Activated CD4-positive, alpha-beta memory T cell treated with anti-CD3 and anti-CD28 coated beads, Interleukin-2, amount 10 ng/mL, durations not matched to agents 7 days and 5 days (primary cell): ENCODE results near the gene HOTAIR. TPM values are rescaled to one million over a fixed set of nuclear protein-coding genes. Genes with fewer than 3 reads are reported as not detected.

Source experiments
- CTCF ChIA-PET: fragments of 350-600 bp; sonication (Branson Sonifier 250); formaldehyde crosslinking; loops from one replicate; lab custom pipeline; 2021; ENCODE audit warnings: antibody characterized with exemption, inconsistent platforms; lab: Charles Lee
- POLR2A ChIA-PET: fragments of 350-600 bp; sonication (Branson Sonifier 250); formaldehyde crosslinking; loops from one replicate; lab custom pipeline; 2021; ENCODE audit warnings: antibody characterized with exemption; lab: Charles Lee
- DNase-seq: peaks from one replicate; pipeline ENCODE4 v3.0.0-alpha.2; 2020
- H3K27ac Mint-ChIP-seq: one replicate; pipeline ENCODE4 v1.8.0; 2021; ENCODE audit warnings: mild to moderate bottlenecking, mixed read lengths
- H3K27me3 Mint-ChIP-seq: one replicate; pipeline ENCODE4 v1.8.0; 2021; ENCODE audit warnings: mixed read lengths
- H3K36me3 Mint-ChIP-seq: one replicate; pipeline ENCODE4 v1.8.0; 2021; ENCODE audit warnings: low read depth, mixed read lengths
- H3K4me1 Mint-ChIP-seq: one replicate; pipeline ENCODE4 v1.8.0; 2021; ENCODE audit warnings: mixed read lengths
- H3K4me3 Mint-ChIP-seq: one replicate; pipeline ENCODE4 v1.8.0; 2021; ENCODE audit warnings: mild to moderate bottlenecking, mixed read lengths
- H3K9me3 Mint-ChIP-seq: one replicate; pipeline ENCODE4 v1.8.0; 2021; ENCODE audit warnings: mixed read lengths
- total RNA-seq, 2 experiments: library from RNA; stranded (reverse); gene quantifications; one replicate each; pipeline ENCODE4 v1.2.3, GENCODE V29; 2021

The HOTAIR gene
- total RNA-seq, 2 experiments from 2014 or later = not detected

GRCh38 chr12:53995378-53996239 lies 20.9 kb upstream of the HOTAIR start:
- POLR2A ChIA-PET = interaction anchor here (1.5 kb wide), 1 partner anchor 11 kb away, joined by 3 read pairs; the partner anchor contains the start of gene HOXC10
- H3K27me3 Mint-ChIP-seq = peaks cover 95% of the 10 kb centered on the region
- peak overlapping the region; percentile 62 for H3K4me3 Mint-ChIP-seq
- no peaks in the 10 kb centered on the region for H3K9me3 Mint-ChIP-seq
- no peak for DNase-seq
- CTCF ChIA-PET = interaction anchor here (1.0 kb wide), 1 partner anchor 10 kb away, joined by 3 read pairs; no protein-coding TSS in a partner anchor
- H3K4me1 Mint-ChIP-seq = peaks cover 26% of the 10 kb centered on the region
- no peaks in the 10 kb centered on the region for H3K36me3 Mint-ChIP-seq
- peak overlapping the region; percentile 18 for H3K27ac Mint-ChIP-seq

GRCh38 chr12:53995002-53995377 lies 20.2 kb upstream of the HOTAIR start:
- ChIA-PET CTCF (no interaction called here), POLR2A (no interaction called here)
- H3K36me3 Mint-ChIP-seq = no peaks in the 10 kb centered on the region
- peaks cover 29% of the 10 kb centered on the region for H3K4me1 Mint-ChIP-seq
- peak overlapping the region; percentile 43 for H3K4me3 Mint-ChIP-seq
- peak; percentile 38 for DNase-seq
- H3K27me3 Mint-ChIP-seq = peaks cover 97% of the 10 kb centered on the region
- peak overlapping the region; percentile 18 for H3K27ac Mint-ChIP-seq
- no peaks in the 10 kb centered on the region for H3K9me3 Mint-ChIP-seq

DNA sequence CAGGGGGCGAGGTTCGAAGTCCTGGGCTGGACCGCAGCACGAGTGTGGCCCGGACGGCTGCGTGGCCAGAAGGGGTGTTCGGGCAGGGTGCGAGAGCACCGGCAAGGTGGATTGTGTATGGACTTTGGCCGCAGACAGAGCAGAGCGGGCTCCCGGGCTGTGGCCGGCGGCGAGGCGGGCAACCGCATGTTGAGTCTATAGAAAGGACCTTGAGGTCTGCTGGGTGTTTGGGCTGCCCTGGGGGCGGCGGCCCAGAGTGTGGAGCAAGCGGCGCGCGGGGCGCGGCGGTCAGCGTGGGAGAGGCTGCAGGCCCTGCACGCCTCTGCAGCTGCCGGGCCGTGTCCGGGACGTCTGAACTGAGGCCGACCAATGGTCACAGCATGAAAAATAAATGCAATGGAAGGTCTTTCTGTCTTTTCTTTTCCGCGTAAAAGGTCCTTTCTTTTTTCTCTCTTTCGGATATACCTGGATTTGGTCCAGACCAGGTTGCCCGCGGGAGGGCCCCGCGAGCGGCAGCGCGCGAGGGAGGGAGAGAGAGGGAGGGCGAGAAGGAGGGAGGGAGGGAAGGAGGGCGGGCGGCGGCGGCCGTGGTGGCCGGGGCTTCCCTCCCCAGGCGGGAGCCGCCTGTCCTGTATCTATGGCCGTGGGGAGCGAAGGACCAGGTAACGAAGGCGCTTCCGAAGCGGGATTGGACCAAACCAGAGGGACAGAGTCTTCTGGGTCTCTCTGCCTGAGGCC lies 19.7 kb upstream of the HOTAIR start:
- H3K36me3 Mint-ChIP-seq = no peaks in the 10 kb centered on the region
- ChIA-PET CTCF (no interaction called here), POLR2A (no interaction called here)
- no peak overlapping the region for H3K27ac Mint-ChIP-seq
- peak overlapping the region; percentile 43 for H3K4me3 Mint-ChIP-seq
- H3K9me3 Mint-ChIP-seq = no peaks in the 10 kb centered on the region
- DNase-seq = no peak
- H3K27me3 Mint-ChIP-seq = peaks cover 97% of the 10 kb centered on the region
- peaks cover 32% of the 10 kb centered on the region for H3K4me1 Mint-ChIP-seq

DNA sequence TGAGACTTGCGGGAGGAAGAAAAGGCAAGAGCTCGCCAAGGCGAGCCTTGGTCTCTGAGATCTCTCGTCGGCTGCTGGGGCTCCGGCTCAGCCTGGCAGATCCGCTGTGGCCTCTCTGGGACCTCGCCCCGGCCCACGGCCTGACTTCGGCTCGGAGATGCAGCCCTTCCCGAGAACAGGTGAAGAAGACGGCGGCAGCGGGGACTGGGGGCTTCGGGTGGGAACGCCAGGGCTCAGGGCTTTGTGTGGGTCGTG lies 19.2 kb upstream of the HOTAIR start:
- H3K27ac Mint-ChIP-seq = no peak overlapping the region
- peaks cover 97% of the 10 kb centered on the region for H3K27me3 Mint-ChIP-seq
- CTCF ChIA-PET = interaction anchor here (1.0 kb wide), 1 partner anchor 198 kb away, joined by 6 read pairs; no protein-coding TSS in a partner anchor
- H3K4me3 Mint-ChIP-seq = no peak overlapping the region
- no peaks in the 10 kb centered on the region for H3K9me3 Mint-ChIP-seq
- POLR2A ChIA-PET = no interaction called here
- peaks cover 36% of the 10 kb centered on the region for H3K4me1 Mint-ChIP-seq
- no peak for DNase-seq
- H3K36me3 Mint-ChIP-seq = no peaks in the 10 kb centered on the region

DNA sequence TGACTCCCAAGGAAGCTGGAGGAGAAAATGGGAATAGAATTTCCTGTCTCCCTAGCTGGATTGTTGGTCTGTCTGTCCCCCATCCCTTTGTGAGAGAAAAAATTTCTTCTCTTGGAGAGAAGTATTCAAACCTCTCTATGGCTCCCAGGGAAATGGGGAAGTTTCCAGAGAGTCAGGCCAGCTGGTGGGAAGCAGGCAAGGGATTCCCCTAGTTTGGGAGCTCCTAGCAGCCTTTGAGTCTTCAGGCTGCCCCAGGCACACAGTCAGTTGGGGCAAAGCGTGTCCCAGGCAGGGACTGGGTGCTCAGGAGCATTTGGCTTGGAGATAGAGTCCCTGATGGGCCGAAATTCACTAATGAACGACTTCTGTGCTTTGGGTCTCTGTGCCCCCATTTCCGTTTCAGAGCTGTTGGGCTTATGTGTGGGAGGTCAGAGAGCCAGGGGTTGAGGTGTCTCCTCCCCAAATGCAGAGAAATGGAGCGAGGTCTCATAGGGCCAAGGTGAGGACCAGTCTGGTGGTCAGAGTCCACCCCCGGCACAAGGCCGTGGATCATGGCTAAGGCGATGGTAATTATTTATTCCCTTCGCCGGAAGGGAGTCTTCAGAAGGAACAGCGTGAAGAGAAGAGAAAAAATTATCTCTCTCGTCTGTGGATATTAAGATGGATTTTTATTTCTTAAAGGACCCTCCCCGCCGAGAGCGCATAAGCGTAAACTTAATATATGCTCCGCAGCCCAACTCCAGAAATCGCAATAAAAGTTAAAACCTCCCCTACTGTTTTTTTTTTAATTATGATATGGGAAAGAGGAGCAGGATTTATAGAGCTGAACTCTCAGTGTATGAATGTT lies 18.6 kb upstream of the HOTAIR start:
- H3K4me3 Mint-ChIP-seq = no peak overlapping the region
- H3K36me3 Mint-ChIP-seq = no peaks in the 10 kb centered on the region
- no peaks in the 10 kb centered on the region for H3K9me3 Mint-ChIP-seq
- H3K27ac Mint-ChIP-seq = no peak overlapping the region
- POLR2A ChIA-PET = interaction anchor here (0.8 kb wide), 1 partner anchor 221 kb away, joined by 4 read pairs; no protein-coding TSS in a partner anchor
- CTCF ChIA-PET = interaction anchor here (1.0 kb wide), 1 partner anchor 199 kb away, joined by 6 read pairs; no protein-coding TSS in a partner anchor
- peaks cover 97% of the 10 kb centered on the region for H3K27me3 Mint-ChIP-seq
- DNase-seq = no peak
- H3K4me1 Mint-ChIP-seq = peaks cover 37% of the 10 kb centered on the region

- Mint-ChIP-seq H3K4me1 (peaks cover 37% of the 10 kb centered on the region), H3K27ac (no peak overlapping the region), H3K36me3 (no peaks in the 10 kb centered on the region), H3K27me3 (peaks cover 97% of the 10 kb centered on the region), H3K9me3 (no peaks in the 10 kb centered on the region), H3K4me3 (no peak overlapping the region)
- no peak for DNase-seq
- POLR2A ChIA-PET = no interaction called here
- CTCF ChIA-PET = interaction anchor here (1.2 to 1.7 kb wide), 2 partner anchors 40 to 195 kb away, joined by 3 to 5 read pairs; partner anchors contain the start of gene HOXC5
These were observed 17.7 kb upstream of the HOTAIR start for GRCh38 chr12:53992377-53992889.

GRCh38 chr12:53991077-53991460 lies 16.3 kb upstream of the HOTAIR start:
- no peak for DNase-seq
- Mint-ChIP-seq H3K36me3 (no peaks in the 10 kb centered on the region), H3K27ac (no peak overlapping the region), H3K4me3 (no peak overlapping the region), H3K27me3 (peaks cover 97% of the 10 kb centered on the region), H3K4me1 (peaks cover 39% of the 10 kb centered on the region), H3K9me3 (no peaks in the 10 kb centered on the region)
- ChIA-PET POLR2A (interaction anchor here (1.1 kb wide), 1 partner anchor 27 kb away, joined by 3 read pairs; no protein-coding TSS in a partner anchor), CTCF (interaction anchor here (1.2 to 1.7 kb wide), 4 partner anchors 15 to 211 kb away, joined by 3 to 5 read pairs (median 4); partner anchors contain the start of gene HOXC5)

DNA sequence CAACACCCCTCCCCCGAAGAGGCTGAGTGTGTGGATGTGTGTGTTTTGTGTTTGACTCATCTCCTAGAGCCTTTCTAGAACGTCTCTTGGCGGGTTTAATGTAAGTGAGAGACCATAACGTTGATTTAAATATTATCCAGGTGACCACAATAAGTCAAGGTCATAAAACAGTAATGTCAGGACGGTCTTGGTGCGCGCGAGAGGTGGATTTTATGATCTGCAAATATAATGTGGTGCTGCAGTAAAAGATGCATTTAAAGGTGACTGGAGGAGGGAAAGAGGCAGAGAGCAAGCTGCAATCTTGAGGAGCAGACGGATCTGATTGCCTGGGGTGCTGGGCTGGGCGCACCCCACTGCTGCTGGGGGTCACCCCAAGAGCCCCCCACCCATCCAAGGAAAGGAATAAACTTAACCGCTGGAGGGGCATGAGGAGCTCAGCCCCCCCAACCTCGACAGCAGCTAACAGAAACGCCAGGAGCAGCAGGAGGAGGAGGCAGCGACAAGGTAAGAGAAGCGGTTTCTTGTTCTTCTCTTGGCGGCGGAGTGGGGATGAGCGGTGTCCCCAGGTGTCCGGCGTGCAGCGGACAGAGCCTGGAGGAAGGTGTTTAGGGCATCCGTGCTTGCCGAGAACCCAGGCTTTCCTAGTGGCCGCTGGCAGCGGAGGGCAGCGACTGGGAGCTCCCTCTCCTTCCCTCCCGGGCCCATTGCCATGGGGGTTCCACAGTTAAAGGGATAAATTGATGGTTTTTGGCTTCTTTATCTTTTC lies 15.7 kb upstream of the HOTAIR start:
- CTCF ChIA-PET = interaction anchor here (1.2 to 1.7 kb wide), 3 partner anchors 15 to 212 kb away, joined by 3 to 5 read pairs (median 4); partner anchors contain the start of gene HOXC5
- H3K4me3 Mint-ChIP-seq = no peak overlapping the region
- H3K27me3 Mint-ChIP-seq = peaks cover 95% of the 10 kb centered on the region
- no peaks in the 10 kb centered on the region for H3K36me3 Mint-ChIP-seq
- no peaks in the 10 kb centered on the region for H3K9me3 Mint-ChIP-seq
- POLR2A ChIA-PET = interaction anchor here (1.1 kb wide), 1 partner anchor 27 kb away, joined by 3 read pairs; no protein-coding TSS in a partner anchor
- DNase-seq = no peak
- H3K27ac Mint-ChIP-seq = no peak overlapping the region
- peaks cover 37% of the 10 kb centered on the region for H3K4me1 Mint-ChIP-seq

- peak; percentile 38 for DNase-seq
- H3K27me3 Mint-ChIP-seq = peaks cover 96% of the 10 kb centered on the region
- H3K27ac Mint-ChIP-seq = no peak overlapping the region
- no peaks in the 10 kb centered on the region for H3K9me3 Mint-ChIP-seq
- H3K36me3 Mint-ChIP-seq = peaks cover 4% of the 10 kb centered on the region
- CTCF ChIA-PET = interaction anchor here (1.0 to 3.1 kb wide), 5 partner anchors 15 to 243 kb away, joined by 3 to 14 read pairs (median 4); no protein-coding TSS in a partner anchor
- H3K4me1 Mint-ChIP-seq = peaks cover 37% of the 10 kb centered on the region
- POLR2A ChIA-PET = interaction anchor here (1.2 kb wide), 1 partner anchor 226 kb away, joined by 4 read pairs; no protein-coding TSS in a partner anchor
- peak overlapping the region; percentile 18 for H3K4me3 Mint-ChIP-seq
These were observed 14.7 kb upstream of the HOTAIR start for GRCh38 chr12:53989227-53990113.

GRCh38 chr12:53988541-53989226 lies 13.9 kb upstream of the HOTAIR start:
- ChIA-PET POLR2A (interaction anchor here (0.9 to 1.2 kb wide), 2 partner anchors 9 to 226 kb away, joined by 3 to 4 read pairs; no protein-coding TSS in a partner anchor), CTCF (interaction anchor here (1.0 to 3.1 kb wide), 9 partner anchors 15 to 242 kb away, joined by 3 to 14 read pairs (median 4); partner anchors contain the start of gene HOXC5)
- DNase-seq = no peak
- no peaks in the 10 kb centered on the region for H3K9me3 Mint-ChIP-seq
- no peak overlapping the region for H3K27ac Mint-ChIP-seq
- H3K27me3 Mint-ChIP-seq = peaks cover 93% of the 10 kb centered on the region
- H3K36me3 Mint-ChIP-seq = peaks cover 4% of the 10 kb centered on the region
- H3K4me1 Mint-ChIP-seq = peaks cover 35% of the 10 kb centered on the region
- H3K4me3 Mint-ChIP-seq = no peak overlapping the region
